Duodenal mucosa (tissue), 2 donors: ENCODE results near the gene MSH2.

Experiments used
- H3K27ac ChIP-seq: one replicate; pipeline ENCODE4 v1.7.0; 2013; ENCODE audit warnings: low read depth, low read length
- H3K27me3 ChIP-seq, 2 donors: one replicate each; pipeline ENCODE4 v1.7.0; 2013; ENCODE audit warnings: low read length in 2 of 2, control low read depth in 1 of 2; ENCODE audit not compliant: insufficient read depth in 2 of 2, control insufficient read depth in 1 of 2
- H3K36me3 ChIP-seq, 2 donors: one replicate each; pipeline ENCODE4 v1.7.0; 2013; ENCODE audit warnings: low read length in 2 of 2, control low read depth in 1 of 2; ENCODE audit not compliant: insufficient read depth in 2 of 2, control insufficient read depth in 1 of 2
- H3K4me1 ChIP-seq, 2 donors: one replicate each; pipeline ENCODE4 v1.7.0; 2013; ENCODE audit warnings: low read length in 2 of 2, control low read depth in 1 of 2; ENCODE audit not compliant: insufficient read depth in 2 of 2, control insufficient read depth in 1 of 2
- H3K4me3 ChIP-seq, 2 donors: one replicate each; pipeline ENCODE4 v1.7.0; 2013; ENCODE audit warnings: low read length in 2 of 2, low read depth in 1 of 2
- H3K9ac ChIP-seq, 2 donors: one replicate each; pipeline ENCODE4 v1.7.0; 2013; ENCODE audit warnings: low read length in 2 of 2, low read depth in 1 of 2
- H3K9me3 ChIP-seq, 2 donors: one replicate each; pipeline ENCODE4 v1.7.0; 2013; ENCODE audit warnings: low read length in 2 of 2, control low read depth in 1 of 2; ENCODE audit not compliant: control insufficient read depth in 1 of 2

Gene MSH2

GRCh38 chr2:47528455-47528854 is 125.5 kb downstream of the MSH2 start:
- Histone ChIP-seq H3K4me1 (no peaks in the 10 kb centered on the region), H3K27me3 (no peaks in the 10 kb centered on the region), H3K9ac (no peak overlapping the region), H3K9me3 (no peaks in the 10 kb centered on the region), H3K36me3 (no peaks in the 10 kb centered on the region), H3K4me3 (no peak overlapping the region), H3K27ac (no peak overlapping the region)

GRCh38 chr2:47528874-47529273 is 125.9 kb downstream of the MSH2 start:
- no peak overlapping the region for H3K4me3 ChIP-seq
- no peaks in the 10 kb centered on the region for H3K4me1 ChIP-seq
- no peaks in the 10 kb centered on the region for H3K9me3 ChIP-seq
- no peak overlapping the region for H3K9ac ChIP-seq
- no peak overlapping the region for H3K27ac ChIP-seq
- no peaks in the 10 kb centered on the region for H3K36me3 ChIP-seq
- no peaks in the 10 kb centered on the region for H3K27me3 ChIP-seq

- H3K4me3 ChIP-seq, result no peak overlapping the region
- H3K4me1 ChIP-seq, result no peaks in the 10 kb centered on the region
- no peak overlapping the region for H3K27ac ChIP-seq
- H3K36me3 ChIP-seq, result no peaks in the 10 kb centered on the region
- H3K9ac ChIP-seq, result no peak overlapping the region
- H3K9me3 ChIP-seq, result no peaks in the 10 kb centered on the region
- no peaks in the 10 kb centered on the region for H3K27me3 ChIP-seq
Measured at GRCh38 chr2:47530105-47530760, 127.3 kb downstream of the MSH2 start.

GRCh38 chr2:47531378-47532042 is 128.6 kb downstream of the MSH2 start:
- no peaks in the 10 kb centered on the region for H3K36me3 ChIP-seq
- H3K9ac ChIP-seq, result no peak overlapping the region
- no peaks in the 10 kb centered on the region for H3K4me1 ChIP-seq
- H3K9me3 ChIP-seq, result no peaks in the 10 kb centered on the region
- no peaks in the 10 kb centered on the region for H3K27me3 ChIP-seq
- no peak overlapping the region for H3K27ac ChIP-seq
- no peak overlapping the region for H3K4me3 ChIP-seq
